Left ventricle myocardium superior (tissue), 1 donor: Measurements from ENCODE around the gene ILRUN. TPM values are rescaled to one million over a fixed set of nuclear protein-coding genes. Genes with fewer than 3 reads are reported as not detected.
"Not testable (repeated sequence)": the region's sequence is repeated elsewhere in the genome, so short reads cannot be mapped to it uniquely, and the experiment has no call there.

Experiments used
- ATAC-seq: fragments of 200-7000 bp; cut with Tn5 transposase; one replicate; pipeline ENCODE4 v1.9.1; 2020; ENCODE audit warnings: mild to moderate bottlenecking, moderate library complexity
- DNase-seq: peaks from one replicate; pipeline ENCODE4 v3.0.0-alpha.2; 2020
- intact Hi-C: fragments of 100-400 bp; cut with micrococcal nuclease; formaldehyde crosslinking; loops from one replicate; pipeline ENCODE4 v1.11.0; 2022
- total RNA-seq: library from RNA; stranded (reverse); fragmentation: NEBNext Ultra II Directional; extraction: Animal tissue kit (Norgen Biotek cat#: 25700); gene quantifications from one replicate; pipeline ENCODE4 v1.2.1, GENCODE V29; 2021
- donor health status: DM: no; HTN: yes; CAD: no; lungs with severe emphysema.

The ILRUN gene
- total RNA-seq, 1 donor from 2014 or later = 148 TPM

DNA sequence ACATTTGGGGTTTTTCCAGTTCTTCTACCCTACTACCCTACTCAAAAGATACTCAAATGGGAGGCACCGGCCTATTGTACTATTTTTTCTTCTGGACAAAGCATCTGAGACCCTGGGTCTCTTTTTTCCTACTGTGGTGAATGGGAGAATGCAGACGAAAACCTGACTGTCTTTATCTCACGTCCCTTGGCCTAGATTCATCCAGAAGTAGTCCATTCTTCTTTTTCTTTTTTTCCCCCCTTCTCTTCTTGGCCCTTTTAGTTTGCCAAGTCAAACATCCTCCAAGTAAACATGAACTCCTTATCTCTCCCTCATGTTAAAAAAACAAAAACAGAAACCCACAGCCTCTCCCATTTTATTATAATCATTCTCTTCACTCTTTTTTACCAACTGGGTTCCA, 8.7 kb upstream of the ILRUN start:
- DNase-seq (no peak), ATAC-seq (no peak)
- intact Hi-C loops = no loop called here

DNA sequence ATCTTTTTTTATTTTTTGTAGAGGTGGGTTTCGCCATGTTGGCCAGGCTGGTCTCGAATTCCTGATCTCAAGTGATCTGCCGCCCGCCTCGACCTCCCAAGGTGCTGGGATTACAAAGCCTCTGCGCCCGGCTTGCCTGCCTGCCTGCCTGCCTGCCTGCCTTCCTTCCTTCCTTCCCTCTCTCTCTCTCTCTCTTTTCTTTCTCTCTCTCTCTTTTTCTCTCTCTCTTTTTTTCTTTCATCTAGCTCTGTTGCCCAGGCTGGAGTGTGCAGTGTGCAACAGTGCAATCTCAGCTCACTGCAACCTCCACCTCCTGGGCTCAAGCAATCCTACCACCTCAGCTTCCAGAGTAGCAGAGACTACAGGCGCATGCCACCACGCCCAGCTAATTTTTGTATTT, 4.6 kb upstream of the ILRUN start:
- ATAC-seq = no peak
- DNase-seq = no peak
- intact Hi-C loops = no loop called here

DNA sequence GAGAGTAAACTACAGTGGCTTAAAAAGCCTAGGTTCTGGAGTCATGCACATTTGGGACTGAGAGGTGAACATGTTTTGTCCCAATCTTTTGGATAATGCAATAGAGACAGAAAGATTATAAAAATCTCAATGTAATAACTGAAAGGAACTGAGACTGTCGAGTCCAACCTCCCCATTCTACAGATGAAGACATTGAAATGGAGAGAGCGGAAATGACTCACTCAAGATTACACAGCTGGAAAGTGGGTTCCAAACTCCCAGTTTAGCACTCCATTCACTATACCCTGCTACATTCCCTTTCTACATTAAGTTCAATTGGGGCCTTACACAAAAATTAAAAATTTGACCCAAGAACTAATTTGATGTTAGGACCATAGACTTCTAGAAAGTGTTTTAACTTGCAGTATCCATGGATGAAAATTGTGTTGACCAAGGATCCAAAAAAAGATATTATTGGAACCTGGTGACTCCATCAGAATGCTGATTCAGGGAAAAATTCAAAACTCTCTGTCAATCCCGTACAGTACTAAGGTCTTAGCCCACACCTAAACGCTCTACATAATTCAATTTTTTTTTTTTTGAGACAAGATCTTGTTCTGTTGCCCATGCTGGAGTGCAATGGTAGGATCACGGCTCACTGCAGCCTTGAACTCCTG, 1.5 kb upstream of the ILRUN start:
- no peak for ATAC-seq
- no peak for DNase-seq
- intact Hi-C loops = no loop called here

DNA sequence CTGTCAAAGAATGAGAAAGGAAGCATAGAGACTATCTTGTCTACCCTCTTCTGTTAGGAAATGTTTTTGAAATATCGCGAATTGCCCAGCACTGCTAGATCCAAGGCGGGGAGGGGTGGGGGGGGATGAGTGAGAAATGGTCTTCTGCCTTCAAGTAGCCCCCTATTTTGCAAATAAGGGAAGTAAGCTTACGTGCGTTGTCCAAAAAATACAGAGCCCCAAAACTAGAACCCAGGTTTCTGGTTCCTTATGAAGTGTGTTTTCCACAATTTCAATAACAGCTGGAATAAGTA, 923 bp upstream of the ILRUN start:
- no peak for ATAC-seq
- no peak for DNase-seq
- intact Hi-C loops = no loop called here

DNA sequence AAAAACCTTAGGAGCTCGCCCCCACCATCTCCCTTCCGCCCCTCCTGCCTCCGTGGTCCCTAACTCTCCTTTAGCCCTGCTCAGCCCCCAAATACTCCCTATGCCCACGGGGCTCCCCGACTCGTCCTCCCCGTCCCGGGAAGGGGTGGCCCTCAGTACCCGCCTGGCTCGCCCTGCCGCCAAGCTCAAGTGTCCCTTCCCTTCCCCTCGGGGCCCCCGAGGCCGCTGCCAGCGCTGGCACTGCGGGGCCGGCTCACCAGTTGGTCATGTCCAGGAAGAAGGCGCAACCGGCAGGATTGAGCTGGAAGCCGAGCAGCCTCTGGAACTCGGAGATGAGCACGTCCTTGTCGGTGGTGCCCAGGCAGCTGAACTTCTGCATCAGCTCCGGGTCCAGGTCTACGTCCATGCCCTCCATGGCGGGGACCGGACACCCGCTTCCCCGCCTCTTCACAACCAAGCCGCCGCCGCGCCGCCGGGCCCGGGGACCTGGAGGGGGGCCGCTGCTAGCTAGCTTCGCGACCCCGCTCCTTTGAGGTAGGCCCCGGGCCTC, 303 bp downstream of the ILRUN start:
- intact Hi-C loops = no loop called here
- DNase-seq = peak; percentile 78
- ATAC-seq = peak; percentile 66

DNA sequence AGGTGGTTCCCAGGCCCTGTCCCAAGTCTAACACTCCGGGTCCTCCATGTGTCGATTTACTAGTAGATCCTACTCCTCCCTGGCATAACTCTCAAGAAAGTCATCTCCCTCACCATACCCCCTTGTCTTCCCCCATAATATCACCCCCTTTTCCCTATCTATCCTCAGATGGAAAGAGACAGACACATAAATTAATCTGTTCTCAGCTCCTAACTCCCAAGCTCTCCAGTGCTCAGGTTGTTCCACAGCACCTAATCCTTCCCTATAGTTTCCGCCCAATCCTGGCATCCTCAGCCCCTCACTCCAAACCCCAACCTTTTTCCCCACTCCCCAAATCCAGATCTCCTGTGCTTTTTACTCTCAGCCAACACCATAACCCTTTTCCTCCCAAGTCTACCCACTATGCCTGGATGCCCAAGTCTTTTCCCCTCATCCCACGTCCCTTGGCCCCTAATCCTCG, 808 bp downstream of the ILRUN start:
- intact Hi-C loops = no loop called here
- DNase-seq (no peak), ATAC-seq (no peak)

DNA sequence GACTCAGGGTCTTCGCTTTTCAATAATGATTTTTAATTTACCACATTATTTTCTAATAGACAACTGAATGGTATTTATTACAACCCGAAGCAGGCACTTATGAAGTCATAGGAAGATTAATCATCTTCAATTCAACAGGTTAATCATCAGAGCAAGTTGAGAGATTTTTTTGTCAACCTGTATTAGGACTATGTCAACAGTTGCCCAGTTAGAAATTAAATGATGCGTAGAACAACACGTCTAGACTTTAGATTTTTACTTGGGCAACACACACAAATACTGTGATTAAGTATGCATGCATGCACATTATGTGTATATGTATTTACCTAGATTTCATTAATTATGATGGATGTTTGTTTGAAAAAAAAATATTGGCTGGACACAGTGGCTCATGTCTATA, 4.3 kb downstream of the ILRUN start:
- no peak for DNase-seq
- no peak for ATAC-seq
- intact Hi-C loops = no loop called here

DNA sequence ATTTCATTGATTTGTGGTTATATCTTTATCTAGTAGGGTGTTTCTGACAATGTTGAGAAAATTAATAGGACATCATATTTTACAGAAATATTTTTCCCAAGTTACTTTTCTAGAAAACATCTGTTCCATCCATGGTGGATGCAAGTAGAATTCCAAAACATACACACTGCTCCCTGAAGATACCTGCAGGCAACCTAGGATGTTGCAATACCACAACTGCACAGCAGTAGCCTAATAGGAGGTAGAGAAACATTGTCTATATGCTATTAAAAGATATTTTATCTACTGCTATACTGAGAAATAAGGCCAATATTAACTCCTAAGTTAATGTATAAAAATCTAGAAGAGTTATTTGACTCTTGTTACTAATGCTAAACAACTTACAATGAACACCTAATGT, 6.8 kb downstream of the ILRUN start:
- intact Hi-C loops = no loop called here
- no peak for ATAC-seq
- DNase-seq = no peak

DNA sequence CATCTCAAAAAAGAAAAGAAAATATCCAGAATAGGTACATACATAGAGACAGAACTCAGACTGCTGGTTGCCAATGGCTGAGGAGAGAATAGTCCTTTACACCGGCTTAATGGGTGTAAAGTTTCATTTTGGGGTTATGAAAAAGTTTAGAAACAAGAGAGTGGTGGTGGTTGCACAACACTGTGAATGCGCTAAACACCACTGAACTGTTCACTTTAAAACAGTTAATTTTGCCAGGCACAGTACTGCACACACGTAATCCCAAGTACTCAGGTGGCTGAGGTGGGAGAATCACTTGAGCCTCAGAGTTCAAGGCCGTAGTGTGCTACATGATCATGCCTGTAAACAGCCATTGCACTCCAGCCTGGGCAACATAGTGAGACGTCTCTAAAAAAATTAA, 7.6 kb downstream of the ILRUN start:
- intact Hi-C loops = no loop called here
- ATAC-seq (no peak), DNase-seq (no peak)

DNA sequence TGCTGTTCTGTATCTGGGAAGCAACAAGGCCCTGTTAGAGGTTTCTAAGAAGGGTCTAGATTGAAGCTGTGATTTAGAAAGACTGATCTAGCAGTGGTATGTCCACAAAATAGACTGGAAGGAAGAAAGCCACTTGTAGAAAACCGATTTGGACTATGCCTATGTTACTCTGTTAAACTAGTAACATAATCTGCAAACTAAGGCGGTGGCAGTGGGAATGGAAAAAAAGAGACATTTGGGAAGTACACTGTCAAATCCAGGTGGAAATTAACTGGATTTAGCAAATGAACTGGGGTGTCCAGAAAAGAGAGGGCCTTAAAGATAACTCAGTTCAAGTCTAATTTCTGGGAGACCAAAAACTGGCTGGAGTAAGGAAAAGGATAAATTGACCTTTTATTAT, 11.6 kb downstream of the ILRUN start:
- ATAC-seq = no peak
- no peak for DNase-seq
- intact Hi-C loops = no loop called here

DNA sequence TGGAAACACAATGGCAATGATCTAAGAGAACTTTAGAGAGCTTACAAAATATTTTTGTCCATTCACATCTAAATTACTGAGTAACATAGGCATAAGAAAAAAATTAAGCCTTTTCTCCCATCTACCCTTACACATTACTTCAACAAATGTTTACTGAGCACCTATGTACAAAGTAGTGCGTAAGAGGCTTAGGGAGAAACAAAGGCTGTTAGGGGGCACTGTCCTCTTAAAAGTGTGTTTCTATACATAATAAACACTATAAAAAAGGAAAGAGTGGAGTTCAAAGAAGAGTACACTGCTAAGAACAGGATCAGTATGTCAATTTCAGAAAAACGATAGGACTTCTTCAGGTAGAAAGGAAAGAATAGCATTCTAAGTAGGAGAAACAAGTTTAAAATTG, 12.2 kb downstream of the ILRUN start:
- ATAC-seq = no peak
- DNase-seq = no peak
- intact Hi-C loops = no loop called here

DNA sequence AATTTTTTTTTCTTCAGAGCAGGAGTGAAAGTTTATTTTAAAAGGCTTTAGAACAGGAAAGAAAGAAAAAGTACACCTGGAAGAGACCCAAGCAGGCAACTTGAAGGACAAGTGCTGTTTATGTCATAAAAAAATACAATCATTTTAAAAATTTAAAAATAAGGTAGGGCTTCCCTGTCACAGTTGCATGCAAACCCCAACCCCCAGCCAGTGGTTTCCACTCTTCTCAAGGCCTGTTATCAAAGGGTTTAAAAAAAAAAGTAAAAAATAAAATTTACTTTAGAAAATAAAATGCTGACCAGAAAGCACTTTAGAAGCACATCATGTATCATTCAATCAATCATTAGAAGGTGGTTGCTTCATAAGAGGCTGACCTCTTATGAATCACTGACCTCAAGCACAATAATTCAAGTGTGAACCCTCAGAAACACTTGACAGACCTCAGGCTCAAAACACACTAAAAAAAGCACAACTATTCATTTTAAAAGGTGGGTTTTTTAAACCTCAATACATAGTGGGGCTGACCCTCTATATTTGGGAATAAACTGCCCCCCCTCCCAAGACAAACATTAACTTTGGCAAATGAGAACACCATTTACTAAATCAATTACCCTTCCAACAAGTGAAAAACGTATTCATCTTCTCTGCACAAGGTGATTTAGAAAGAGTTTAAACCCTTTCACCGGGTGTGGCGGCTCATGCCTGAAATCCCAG, 15.6 kb downstream of the ILRUN start:
- ATAC-seq = no peak
- intact Hi-C loops = no loop called here
- DNase-seq = no peak

DNA sequence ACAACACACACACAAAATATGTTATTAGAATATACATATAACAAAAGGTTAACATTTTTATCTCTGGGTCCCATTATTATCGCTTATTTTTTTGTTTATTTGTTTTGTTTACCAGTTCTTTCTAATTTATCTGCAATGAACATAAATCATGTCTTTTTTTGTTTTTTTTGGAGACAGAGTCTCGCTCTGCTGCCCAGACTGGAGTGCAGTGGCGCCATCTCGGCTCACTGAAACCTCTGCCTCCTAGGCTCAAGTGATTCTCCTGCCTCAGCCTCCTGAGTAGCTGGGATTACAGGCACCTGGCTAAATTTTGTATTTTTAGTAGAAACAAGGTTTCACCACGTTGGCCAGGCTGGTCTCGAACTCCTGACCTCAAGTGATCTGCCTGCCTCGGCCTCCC, 16.3 kb downstream of the ILRUN start:
- DNase-seq, ATAC-seq, intact Hi-C loops: not testable (repeated sequence)

DNA sequence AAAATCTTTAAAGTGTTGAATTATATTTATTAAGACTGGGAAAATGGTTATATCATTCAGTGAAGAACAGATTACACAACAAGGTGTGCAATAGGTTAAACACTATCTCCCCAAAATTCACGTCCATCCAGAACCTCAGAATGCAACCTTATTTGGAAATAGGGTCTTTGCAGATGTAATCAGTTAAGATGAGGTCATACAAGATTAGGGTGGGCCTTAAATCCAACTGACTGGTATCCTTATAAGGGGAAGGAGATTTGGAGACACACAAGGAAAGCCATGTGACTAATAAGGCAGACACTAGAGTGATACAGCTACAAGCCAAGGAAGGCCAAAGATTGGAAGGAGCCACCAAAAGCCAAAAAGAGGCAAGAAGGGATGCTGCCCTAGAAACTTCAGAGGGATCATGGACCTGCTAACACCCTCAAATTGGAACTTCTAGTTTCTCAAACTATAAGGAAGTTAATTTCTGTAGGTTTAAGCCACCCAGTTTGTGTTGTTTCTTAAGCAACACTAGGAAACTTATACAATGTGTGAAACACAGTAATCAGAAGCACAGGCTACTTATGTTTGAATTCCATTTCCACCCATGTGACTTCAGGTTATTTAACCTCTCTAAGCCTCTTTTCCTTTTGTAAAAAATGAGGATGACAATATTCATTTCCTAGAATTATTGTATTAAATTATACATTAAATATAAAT, 16.9 kb downstream of the ILRUN start:
- intact Hi-C loops = no loop called here
- ATAC-seq = peak; percentile 14

DNA sequence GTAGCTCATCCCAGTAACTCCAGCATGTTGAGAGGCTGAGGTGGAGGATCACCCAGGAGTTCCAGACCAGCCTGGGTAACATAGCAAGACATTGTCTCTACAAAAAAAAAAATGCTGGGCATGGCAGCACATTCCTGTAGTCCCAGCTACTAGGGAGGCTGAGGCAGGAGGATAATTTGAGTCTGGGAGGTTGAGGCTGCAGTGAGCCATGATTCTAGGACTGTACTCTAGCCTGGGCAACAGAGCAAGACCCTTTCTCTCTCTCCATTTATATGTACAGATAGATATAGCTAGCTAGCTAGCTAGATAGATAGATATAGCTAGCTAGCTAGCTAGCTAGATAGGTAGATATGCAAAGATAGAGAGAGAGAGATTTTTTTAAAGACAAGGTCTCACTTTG, 20.4 kb downstream of the ILRUN start:
- ATAC-seq (no peak), DNase-seq (no peak)
- intact Hi-C loops = no loop called here

More for the DNA sequence above, 16.9 kb downstream of the ILRUN start:
- no peak for DNase-seq

DNA sequence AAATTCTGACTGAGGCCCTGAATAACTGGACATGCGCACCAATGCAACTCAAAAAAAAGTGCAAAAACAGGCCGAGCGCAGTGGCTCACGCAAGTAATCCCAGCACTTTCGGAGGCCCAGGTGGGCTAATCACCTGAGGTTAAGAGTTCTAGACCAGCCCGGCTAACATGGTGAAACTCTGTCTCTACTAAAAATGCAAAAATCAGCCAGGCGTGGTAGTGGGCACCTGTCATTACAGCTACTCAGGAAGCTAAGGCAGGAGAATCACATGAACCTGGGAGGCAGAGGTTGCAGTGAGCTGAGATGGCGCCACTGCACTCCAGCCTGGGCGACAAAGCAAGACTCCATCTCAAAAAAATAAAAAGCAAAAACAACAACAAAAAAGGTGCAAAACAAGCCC, 21.6 kb downstream of the ILRUN start:
- DNase-seq, intact Hi-C loops, ATAC-seq: not testable (repeated sequence)

DNA sequence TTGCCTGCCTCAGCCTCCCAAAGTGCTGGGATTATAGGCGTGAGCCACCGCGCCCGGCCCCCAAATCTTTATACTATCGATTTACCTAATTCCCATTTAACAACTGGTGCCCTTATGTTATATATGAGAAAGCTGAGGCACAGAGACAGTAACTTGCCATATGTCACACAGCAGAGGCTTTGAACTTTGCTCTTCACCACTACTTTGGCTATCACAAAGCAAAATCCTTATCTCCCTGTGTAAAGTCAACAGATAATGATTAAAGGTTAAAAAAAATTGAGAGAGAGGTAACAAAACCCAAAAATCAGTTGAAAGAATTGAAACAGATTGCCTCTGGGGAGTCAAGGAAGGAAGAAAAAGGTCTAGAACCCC, 22.3 kb downstream of the ILRUN start:
- intact Hi-C loops = no loop called here
- DNase-seq (no peak), ATAC-seq (no peak)

DNA sequence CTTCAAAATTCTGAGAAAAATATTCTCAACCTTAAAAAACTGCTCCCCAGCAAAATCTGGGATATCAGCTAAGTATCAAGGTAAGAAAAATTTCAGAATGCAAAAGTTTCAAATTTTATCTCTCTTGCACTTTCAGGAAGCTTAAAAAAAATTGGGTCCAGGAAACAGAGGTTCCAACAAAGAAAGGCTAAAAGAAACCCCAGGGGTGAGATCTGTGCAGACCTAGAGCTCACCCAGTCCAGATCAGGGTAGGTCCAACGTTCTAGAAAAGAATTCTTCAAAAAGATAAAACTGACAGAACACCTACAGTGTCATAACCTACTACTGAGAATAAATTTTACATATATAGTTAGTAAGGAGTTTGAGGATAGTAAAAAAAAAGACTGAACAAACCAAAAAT, 23.5 kb downstream of the ILRUN start:
- DNase-seq (no peak), ATAC-seq (peak; percentile 27)
- intact Hi-C loops = no loop called here

DNA sequence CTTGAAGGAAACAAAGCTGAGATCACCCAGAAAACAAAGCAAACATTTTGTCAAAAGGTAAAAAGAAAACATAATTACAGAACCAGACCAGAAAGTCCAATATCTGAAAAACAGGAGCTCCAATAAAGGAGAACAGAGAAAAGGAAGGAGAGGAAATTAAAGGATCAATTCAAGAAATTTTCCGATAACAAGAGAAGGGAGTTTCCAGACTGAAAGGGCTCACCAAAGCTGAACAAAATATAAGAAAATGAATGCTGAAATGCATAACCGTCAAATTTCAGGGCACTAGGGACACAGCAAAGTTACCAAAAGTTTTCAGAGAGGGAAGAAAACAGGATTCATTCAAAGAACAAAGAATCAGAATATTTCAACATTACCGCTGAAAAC, 23.9 kb downstream of the ILRUN start:
- intact Hi-C loops = no loop called here
- DNase-seq = no peak

DNA sequence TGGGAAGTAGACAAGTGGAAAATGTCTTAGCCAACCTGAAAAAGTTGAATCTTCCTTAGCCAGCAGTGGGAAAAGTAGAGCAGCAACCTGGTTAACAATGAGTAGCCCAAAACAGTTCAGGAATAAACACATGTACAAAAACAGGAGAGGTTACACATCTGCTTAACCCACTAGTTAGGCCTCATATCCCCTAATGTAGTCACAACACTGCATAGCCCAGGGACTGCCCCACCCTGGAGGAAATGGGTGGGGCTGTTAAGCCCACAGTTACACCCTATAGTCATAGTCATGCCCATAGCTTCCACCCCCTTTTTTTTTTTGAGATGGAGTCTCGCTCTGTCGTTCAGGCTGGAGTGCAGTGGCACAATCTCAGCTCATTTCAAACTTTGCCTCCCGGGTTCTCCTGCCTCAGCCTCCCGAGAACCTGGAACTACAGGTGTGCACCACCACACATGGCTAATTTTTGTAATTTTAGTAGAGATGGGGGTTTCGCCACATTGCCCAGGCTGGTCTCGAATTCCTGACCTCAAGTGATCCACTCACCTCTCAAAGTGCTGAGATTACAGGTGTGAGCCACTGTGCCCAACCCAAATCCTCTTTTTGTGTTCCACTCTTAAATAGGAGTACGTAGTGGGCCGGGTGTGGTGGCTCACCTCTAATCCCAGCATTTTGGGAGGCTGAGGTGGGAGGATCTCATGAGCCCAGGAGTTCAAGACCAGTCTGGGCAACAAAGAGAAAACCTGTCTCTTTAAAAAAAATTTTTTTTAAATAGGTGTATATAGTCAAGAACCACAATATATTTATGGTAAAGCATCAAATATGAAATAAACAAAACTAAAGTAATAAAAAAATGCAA, 24.5 kb downstream of the ILRUN start:
- intact Hi-C loops = no loop called here
- DNase-seq (no peak), ATAC-seq (peak; percentile 82)

More for the DNA sequence above, 23.9 kb downstream of the ILRUN start:
- ATAC-seq = no peak
